GM12878 (cell line): ENCODE results near the gene DIO3.

Experiments used
- EP300 ChIP-seq, 2 experiments: fragments of 150-350 bp in 1 of 2; IDR thresholded peaks; 2 replicates each; pipeline ENCODE4 v1.6.1; 2011 to 2012; ENCODE audit warnings: low read depth in 2 of 2, low read length in 2 of 2, borderline replicate concordance in 1 of 2, improper control_type of control experiment in 1 of 2, inconsistent platforms in 1 of 2; ENCODE audit not compliant: control insufficient read depth in 1 of 2
- NRF1 ChIP-seq: conservative IDR thresholded peaks from 2 replicates; pipeline ENCODE4 v1.6.1; 2011; ENCODE audit warnings: mild to moderate bottlenecking, low read depth, low read length, improper control_type of control experiment

GRCh38 chr14:101581806-101582205 lies 20.5 kb downstream of the DIO3 start:
- TF ChIP-seq EP300 (IDR thresholded peaks at IDR 0.05; ENCODE audit: borderline replicate concordance in 1 of 2, control insufficient read depth in 1 of 2, low read depth in 2 of 2, low read length in 2 of 2), result no peak
- no peak for TF ChIP-seq NRF1
